Measurements from ENCODE around the gene MDGA2. TPM values are rescaled to one million over a fixed set of nuclear protein-coding genes. Genes with fewer than 3 reads are reported as not detected.

Gene MDGA2
- total RNA-seq, 2 donors from 2014 or later, result 0.82 to 8.8 TPM

DNA sequence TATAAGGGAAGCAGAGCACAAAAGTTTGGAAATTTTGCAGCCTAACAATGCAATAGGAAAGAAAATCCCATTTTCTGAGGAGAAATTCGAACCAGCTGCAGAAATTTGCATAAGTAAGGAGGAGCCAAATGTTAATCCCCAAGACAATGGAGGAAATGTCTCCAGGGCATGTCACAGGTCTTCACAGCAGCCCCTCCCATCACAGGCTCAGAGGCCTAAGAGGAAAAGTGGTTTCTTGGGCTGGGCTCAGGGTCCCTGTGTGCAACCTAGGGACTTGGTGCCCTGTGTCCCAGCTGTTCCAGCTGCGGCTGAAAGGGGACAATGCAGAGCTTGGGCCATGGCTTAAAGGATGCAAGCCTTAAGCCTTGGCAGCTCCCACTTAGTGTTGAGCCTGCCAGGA is 190.0 kb downstream of the MDGA2 start:
- H3K4me3 ChIP-seq (ENCODE audit: low read length), result no peak overlapping the region
- Mint-ChIP-seq H3K27me3 (ENCODE audit: insufficient read depth) (no peaks in the 10 kb centered on the region), H3K4me1 (no peaks in the 10 kb centered on the region), H3K9me3 (peaks cover 11% of the 10 kb centered on the region), H3K27ac (no peak overlapping the region), H3K4me3 (no peak overlapping the region), H3K36me3 (ENCODE audit: low read depth) (no peaks in the 10 kb centered on the region)
- H3K36me3 ChIP-seq (ENCODE audit: control insufficient read depth, insufficient read depth, low read length), result no peaks in the 10 kb centered on the region
- TF ChIP-seq, protein P1, sequence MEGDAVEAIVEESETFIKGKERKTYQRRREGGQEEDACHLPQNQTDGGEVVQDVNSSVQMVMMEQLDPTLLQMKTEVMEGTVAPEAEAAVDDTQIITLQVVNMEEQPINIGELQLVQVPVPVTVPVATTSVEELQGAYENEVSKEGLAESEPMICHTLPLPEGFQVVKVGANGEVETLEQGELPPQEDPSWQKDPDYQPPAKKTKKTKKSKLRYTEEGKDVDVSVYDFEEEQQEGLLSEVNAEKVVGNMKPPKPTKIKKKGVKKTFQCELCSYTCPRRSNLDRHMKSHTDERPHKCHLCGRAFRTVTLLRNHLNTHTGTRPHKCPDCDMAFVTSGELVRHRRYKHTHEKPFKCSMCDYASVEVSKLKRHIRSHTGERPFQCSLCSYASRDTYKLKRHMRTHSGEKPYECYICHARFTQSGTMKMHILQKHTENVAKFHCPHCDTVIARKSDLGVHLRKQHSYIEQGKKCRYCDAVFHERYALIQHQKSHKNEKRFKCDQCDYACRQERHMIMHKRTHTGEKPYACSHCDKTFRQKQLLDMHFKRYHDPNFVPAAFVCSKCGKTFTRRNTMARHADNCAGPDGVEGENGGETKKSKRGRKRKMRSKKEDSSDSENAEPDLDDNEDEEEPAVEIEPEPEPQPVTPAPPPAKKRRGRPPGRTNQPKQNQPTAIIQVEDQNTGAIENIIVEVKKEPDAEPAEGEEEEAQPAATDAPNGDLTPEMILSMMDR (conservative IDR thresholded peaks at IDR 0.05), result no peak
- H3K9ac ChIP-seq (ENCODE audit: extremely low read depth, low read length, poor library complexity, severe bottlenecking), result no peak overlapping the region
- H3K4me1 ChIP-seq (ENCODE audit: control insufficient read depth, insufficient read depth, low read length), result no peaks in the 10 kb centered on the region
- DNase-seq, result peak; percentile 49
- H3K27ac ChIP-seq (ENCODE audit: low read depth, low read length), result no peak overlapping the region
- no peaks in the 10 kb centered on the region for H3K27me3 ChIP-seq (ENCODE audit: control insufficient read depth, insufficient read depth, low read length, poor library complexity, severe bottlenecking)
- H3K9me3 ChIP-seq (ENCODE audit: control insufficient read depth, low read length), result peaks cover 6% of the 10 kb centered on the region
- 88% methylated on average over 2 of the region's 2 CpGs; no CpG with 5 or more reads in 1 of the 2 experiments for WGBS, 2 experiments (ENCODE audit: insufficient coverage in 1 of 2, insufficient read length in 1 of 2)

DNA sequence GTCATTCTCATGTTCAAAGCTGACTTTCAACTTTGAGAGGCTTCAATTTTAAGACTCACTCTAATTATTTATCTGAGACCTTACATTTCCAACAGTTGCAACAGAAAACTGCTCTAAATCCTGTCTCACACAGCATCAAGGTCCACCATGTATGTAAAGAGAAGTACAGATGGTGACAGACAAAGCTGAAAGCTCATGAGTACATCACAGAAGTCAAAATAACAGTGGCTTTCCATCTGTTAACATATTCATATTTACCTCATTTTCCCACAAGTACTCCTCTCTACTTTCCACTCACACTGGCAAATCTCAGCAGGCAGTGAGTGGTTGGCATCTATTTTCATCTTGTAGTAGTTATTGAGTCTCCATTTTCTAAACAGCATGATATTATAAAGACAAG is 192.0 kb downstream of the MDGA2 start:
- H3K4me1 ChIP-seq (ENCODE audit: control insufficient read depth, insufficient read depth, low read length), result no peaks in the 10 kb centered on the region
- H3K4me3 Mint-ChIP-seq, result no peak overlapping the region
- no peak for DNase-seq
- no peaks in the 10 kb centered on the region for H3K27me3 ChIP-seq (ENCODE audit: control insufficient read depth, insufficient read depth, low read length, poor library complexity, severe bottlenecking)
- no peaks in the 10 kb centered on the region for H3K36me3 Mint-ChIP-seq (ENCODE audit: low read depth)
- no peaks in the 10 kb centered on the region for H3K27me3 Mint-ChIP-seq (ENCODE audit: insufficient read depth)
- H3K9me3 Mint-ChIP-seq, result peaks cover 11% of the 10 kb centered on the region
- no peaks in the 10 kb centered on the region for H3K4me1 Mint-ChIP-seq
- peaks cover 6% of the 10 kb centered on the region for H3K9me3 ChIP-seq (ENCODE audit: control insufficient read depth, low read length)
- TF ChIP-seq, protein P1 (conservative IDR thresholded peaks at IDR 0.05), result no peak
- H3K27ac Mint-ChIP-seq, result no peak overlapping the region
- no peak overlapping the region for H3K27ac ChIP-seq (ENCODE audit: low read depth, low read length)
- no peaks in the 10 kb centered on the region for H3K36me3 ChIP-seq (ENCODE audit: control insufficient read depth, insufficient read depth, low read length)
- no peak overlapping the region for H3K9ac ChIP-seq (ENCODE audit: extremely low read depth, low read length, poor library complexity, severe bottlenecking)
- H3K4me3 ChIP-seq (ENCODE audit: low read length), result no peak overlapping the region

DNA sequence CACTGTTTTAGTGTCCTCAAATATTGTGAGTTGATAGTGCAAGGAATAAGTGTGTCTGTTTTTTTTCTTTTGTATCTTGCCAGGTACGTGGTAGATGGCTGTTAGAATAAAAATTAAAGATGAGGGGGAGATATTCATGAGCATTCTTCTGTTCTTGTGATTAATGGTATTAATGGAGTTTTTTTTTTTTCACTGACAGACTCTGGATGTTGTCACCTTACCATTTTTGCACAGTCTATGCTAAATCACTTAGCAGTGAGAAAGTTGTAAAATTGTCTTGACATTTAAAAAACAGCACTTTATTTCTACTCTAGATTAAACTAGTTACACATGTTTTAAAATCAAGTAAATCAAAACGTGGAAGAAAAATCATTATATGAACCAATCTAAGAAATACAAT is 204.3 kb downstream of the MDGA2 start:
- no peaks in the 10 kb centered on the region for H3K9me3 ChIP-seq (ENCODE audit: control insufficient read depth, low read length)
- 52% methylated on average over 2 of the region's 2 CpGs; no CpG with 5 or more reads in 1 of the 2 experiments for WGBS, 2 experiments (ENCODE audit: insufficient coverage in 1 of 2, insufficient read length in 1 of 2)
- no peak overlapping the region for H3K4me3 ChIP-seq (ENCODE audit: low read length)
- H3K4me3 Mint-ChIP-seq, result no peak overlapping the region
- DNase-seq, result no peak
- H3K4me1 ChIP-seq (ENCODE audit: control insufficient read depth, insufficient read depth, low read length), result no peaks in the 10 kb centered on the region
- no peaks in the 10 kb centered on the region for H3K27me3 ChIP-seq (ENCODE audit: control insufficient read depth, insufficient read depth, low read length, poor library complexity, severe bottlenecking)
- no peak overlapping the region for H3K27ac Mint-ChIP-seq
- TF ChIP-seq, protein P1 (conservative IDR thresholded peaks at IDR 0.05), result no peak
- no peaks in the 10 kb centered on the region for H3K36me3 Mint-ChIP-seq (ENCODE audit: low read depth)
- no peaks in the 10 kb centered on the region for H3K9me3 Mint-ChIP-seq
- no peak overlapping the region for H3K9ac ChIP-seq (ENCODE audit: extremely low read depth, low read length, poor library complexity, severe bottlenecking)
- H3K36me3 ChIP-seq (ENCODE audit: control insufficient read depth, insufficient read depth, low read length), result no peaks in the 10 kb centered on the region
- no peaks in the 10 kb centered on the region for H3K27me3 Mint-ChIP-seq (ENCODE audit: insufficient read depth)
- no peak overlapping the region for H3K27ac ChIP-seq (ENCODE audit: low read depth, low read length)
- H3K4me1 Mint-ChIP-seq, result no peaks in the 10 kb centered on the region
